Body of pancreas (tissue), 4 donors: ENCODE data around the gene ZFAND3.

Experiments
- POLR2A ChIP-seq, 3 donors: fragments of 450-650 bp; IDR thresholded peaks; one replicate each; pipeline ENCODE4 v1.6.1; 2016; ENCODE audit warnings: antibody characterized with exemption in 3 of 3, mild to moderate bottlenecking in 2 of 3
- TF ChIP-seq, protein P1 (sequence below), 7 experiments: fragments of 450-650 bp in 4 of 7; fragments of 200-600 bp in 3 of 7; sonication (generic) in 3 of 7; IDR thresholded peaks; one replicate each; pipeline ENCODE4 v1.5.1; 2016 to 2019; ENCODE audit warnings: antibody characterized with exemption in 7 of 7

DNA sequence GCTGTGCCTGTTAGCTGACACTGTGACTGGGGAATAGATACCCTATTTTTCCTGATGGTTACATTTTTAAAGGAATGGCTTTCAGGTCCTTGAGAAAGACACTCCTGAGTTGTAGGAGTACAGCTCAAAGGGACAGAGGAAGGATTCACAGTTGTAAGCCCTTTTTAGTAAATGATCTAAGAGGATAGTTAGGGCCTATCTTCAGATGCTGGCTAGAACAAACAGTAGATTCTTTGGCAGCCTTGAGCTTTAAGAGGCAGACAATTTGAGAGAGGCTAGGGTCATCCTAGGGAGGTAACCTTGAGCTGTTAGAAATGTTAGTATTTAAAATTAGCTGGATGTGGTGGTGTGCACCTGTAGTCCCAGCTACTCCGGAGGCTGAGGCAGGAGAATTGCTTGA lies 111.5 kb downstream of the ZFAND3 start:
- TF ChIP-seq, protein P1, sequence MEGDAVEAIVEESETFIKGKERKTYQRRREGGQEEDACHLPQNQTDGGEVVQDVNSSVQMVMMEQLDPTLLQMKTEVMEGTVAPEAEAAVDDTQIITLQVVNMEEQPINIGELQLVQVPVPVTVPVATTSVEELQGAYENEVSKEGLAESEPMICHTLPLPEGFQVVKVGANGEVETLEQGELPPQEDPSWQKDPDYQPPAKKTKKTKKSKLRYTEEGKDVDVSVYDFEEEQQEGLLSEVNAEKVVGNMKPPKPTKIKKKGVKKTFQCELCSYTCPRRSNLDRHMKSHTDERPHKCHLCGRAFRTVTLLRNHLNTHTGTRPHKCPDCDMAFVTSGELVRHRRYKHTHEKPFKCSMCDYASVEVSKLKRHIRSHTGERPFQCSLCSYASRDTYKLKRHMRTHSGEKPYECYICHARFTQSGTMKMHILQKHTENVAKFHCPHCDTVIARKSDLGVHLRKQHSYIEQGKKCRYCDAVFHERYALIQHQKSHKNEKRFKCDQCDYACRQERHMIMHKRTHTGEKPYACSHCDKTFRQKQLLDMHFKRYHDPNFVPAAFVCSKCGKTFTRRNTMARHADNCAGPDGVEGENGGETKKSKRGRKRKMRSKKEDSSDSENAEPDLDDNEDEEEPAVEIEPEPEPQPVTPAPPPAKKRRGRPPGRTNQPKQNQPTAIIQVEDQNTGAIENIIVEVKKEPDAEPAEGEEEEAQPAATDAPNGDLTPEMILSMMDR (IDR thresholded peaks at IDR 0.05): no peak
- TF ChIP-seq POLR2A (IDR thresholded peaks at IDR 0.05): no peak
